Measurements from ENCODE around the gene TTLL1. TPM values are rescaled to one million over a fixed set of nuclear protein-coding genes. Genes with fewer than 3 reads are reported as not detected.

The TTLL1 gene
- total RNA-seq, 1 experiment from 2014 or later: 4.6 TPM

- Histone ChIP-seq H3K4me1 (ENCODE audit: control insufficient read depth, insufficient read depth, low read length) (no peaks in the 10 kb centered on the region), H3K9me3 (ENCODE audit: control insufficient read depth, insufficient read depth, low read depth, low read length) (no peaks in the 10 kb centered on the region), H3K36me3 (ENCODE audit: control insufficient read depth, insufficient read depth, low read length) (no peaks in the 10 kb centered on the region), H3K27me3 (ENCODE audit: control insufficient read depth, insufficient read depth, low read length) (no peaks in the 10 kb centered on the region), H3K4me3 (ENCODE audit: low read depth in 2 of 2, low read length in 2 of 2) (no peak overlapping the region), H3K27ac (ENCODE audit: low read length) (no peak overlapping the region)
- in situ Hi-C loops (cut with HindIII; ENCODE audit: low pct_unique_long_range_greater_than_20kb, low sequenced_read_pairs) (no loop called here), intact Hi-C loops (cut with micrococcal nuclease; ENCODE audit: unreplicated experiment) (no loop called here)
- no TSS peak for BruUV-seq (replicated peaks)
- POLR2A ChIA-PET: no interaction called here
- no peak for TF ChIP-seq CTCF (IDR thresholded peaks at IDR 0.05)
- DNase-seq (ENCODE audit: low read depth, low spot score) (no peak), ATAC-seq (no peak)
- CTCF ChIA-PET: no interaction called here
Observed at GRCh38 chr22:43035250-43035649, 53.9 kb downstream of the TTLL1 start.

- Histone ChIP-seq H3K4me3 (ENCODE audit: low read depth in 2 of 2, low read length in 2 of 2) (no peak overlapping the region), H3K36me3 (ENCODE audit: control insufficient read depth, insufficient read depth, low read length) (no peaks in the 10 kb centered on the region), H3K27me3 (ENCODE audit: control insufficient read depth, insufficient read depth, low read length) (no peaks in the 10 kb centered on the region), H3K9me3 (ENCODE audit: control insufficient read depth, insufficient read depth, low read depth, low read length) (no peaks in the 10 kb centered on the region), H3K4me1 (ENCODE audit: control insufficient read depth, insufficient read depth, low read length) (no peaks in the 10 kb centered on the region), H3K27ac (ENCODE audit: low read length) (no peak overlapping the region)
- intact Hi-C loops (cut with micrococcal nuclease; ENCODE audit: unreplicated experiment): no loop called here
- POLR2A ChIA-PET: no interaction called here
- CTCF ChIA-PET: no interaction called here
- DNase-seq (ENCODE audit: low read depth, low spot score) (no peak), ATAC-seq (no peak)
- in situ Hi-C loops (cut with HindIII; ENCODE audit: low pct_unique_long_range_greater_than_20kb, low sequenced_read_pairs): no loop called here
- no peak for TF ChIP-seq REST (IDR thresholded peaks at IDR 0.05; ENCODE audit: insufficient read depth in 1 of 2, low read depth in 2 of 2, low read length in 1 of 2)
- TF ChIP-seq SIN3A (IDR thresholded peaks at IDR 0.05; ENCODE audit: borderline replicate concordance, insufficient read depth, low read depth, low read length): no peak
- TF ChIP-seq CTCF (IDR thresholded peaks at IDR 0.05): no peak
- TF ChIP-seq TCF7L2 (IDR thresholded peaks at IDR 0.05; ENCODE audit: low read depth, low read length): no peak
- no peak for TF ChIP-seq POLR2AphosphoS5 (IDR thresholded peaks at IDR 0.05; ENCODE audit: low read depth, low read length)
- BruUV-seq (replicated peaks): no TSS peak
Observed at GRCh38 chr22:43031617-43032016, 57.6 kb downstream of the TTLL1 start.

GRCh38 chr22:43018615-43019014 lies 70.6 kb downstream of the TTLL1 start:
- TF ChIP-seq REST (IDR thresholded peaks at IDR 0.05; ENCODE audit: insufficient read depth in 1 of 2, low read depth in 2 of 2, low read length in 1 of 2) (no peak), TCF7L2 (IDR thresholded peaks at IDR 0.05; ENCODE audit: low read depth, low read length) (no peak), POLR2AphosphoS5 (IDR thresholded peaks at IDR 0.05; ENCODE audit: low read depth, low read length) (no peak), SIN3A (IDR thresholded peaks at IDR 0.05; ENCODE audit: borderline replicate concordance, insufficient read depth, low read depth, low read length) (no peak), CTCF (IDR thresholded peaks at IDR 0.05) (no peak)
- DNase-seq (ENCODE audit: low read depth, low spot score) (no peak), ATAC-seq (no peak)
- Histone ChIP-seq H3K27me3 (ENCODE audit: control insufficient read depth, insufficient read depth, low read length) (no peaks in the 10 kb centered on the region), H3K9me3 (ENCODE audit: control insufficient read depth, insufficient read depth, low read depth, low read length) (no peaks in the 10 kb centered on the region), H3K27ac (ENCODE audit: low read length) (no peak overlapping the region; the same call in 1 of the 2 replicates), H3K36me3 (ENCODE audit: control insufficient read depth, insufficient read depth, low read length) (no peaks in the 10 kb centered on the region), H3K4me1 (ENCODE audit: control insufficient read depth, insufficient read depth, low read length) (peaks cover 15% of the 10 kb centered on the region), H3K4me3 (ENCODE audit: low read depth in 2 of 2, low read length in 2 of 2) (no peak overlapping the region)
- intact Hi-C loops (cut with micrococcal nuclease; ENCODE audit: unreplicated experiment) (no loop called here), in situ Hi-C loops (cut with HindIII; ENCODE audit: low pct_unique_long_range_greater_than_20kb, low sequenced_read_pairs) (no loop called here)
- no TSS peak for BruUV-seq (replicated peaks)
- POLR2A ChIA-PET: interaction anchor here (0.6 kb wide), 1 partner anchor 25 kb away, joined by 4 read pairs; no protein-coding TSS in a partner anchor
- CTCF ChIA-PET: no interaction called here

Data from Panc1 (cell line).